ENCODE measurements around the gene AXDND1.

DNA sequence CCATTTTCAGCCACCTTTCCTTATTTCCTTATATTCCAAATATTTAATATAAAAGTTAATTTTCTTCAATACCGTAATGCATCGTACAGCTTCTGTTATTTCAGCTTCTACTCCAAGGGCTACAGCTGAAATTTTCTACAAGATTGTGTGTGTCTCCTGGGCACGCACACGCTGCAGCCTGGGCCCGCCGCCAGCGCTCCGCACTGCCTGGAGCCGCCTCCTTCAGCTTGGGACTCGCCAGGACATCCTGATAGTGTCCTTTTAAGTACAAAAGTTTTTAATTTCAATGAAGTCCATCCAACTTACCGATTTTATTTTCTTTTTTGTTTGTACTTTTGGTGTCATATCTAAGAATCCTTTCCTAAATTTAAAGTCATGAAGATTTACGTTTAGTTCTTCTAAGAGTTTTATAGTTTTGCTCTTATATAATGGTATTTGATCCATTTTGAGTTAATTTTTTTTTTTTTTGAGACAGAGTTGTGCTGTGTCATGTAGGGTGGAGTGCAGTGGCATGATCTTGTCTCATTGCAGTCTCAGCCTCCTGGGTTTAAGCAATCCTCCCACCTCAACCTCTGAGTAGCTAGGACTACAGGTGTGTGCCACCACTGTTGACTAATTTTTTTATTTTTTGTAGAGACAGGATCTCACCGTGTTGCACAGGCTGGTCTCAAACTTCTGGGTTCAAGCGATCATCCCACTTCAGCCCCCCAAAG lies 82.8 kb downstream of the AXDND1 start:
- no peak for TF ChIP-seq EZH2 (IDR thresholded peaks at IDR 0.05; ENCODE audit: low read depth)
- TF ChIP-seq, protein P1, sequence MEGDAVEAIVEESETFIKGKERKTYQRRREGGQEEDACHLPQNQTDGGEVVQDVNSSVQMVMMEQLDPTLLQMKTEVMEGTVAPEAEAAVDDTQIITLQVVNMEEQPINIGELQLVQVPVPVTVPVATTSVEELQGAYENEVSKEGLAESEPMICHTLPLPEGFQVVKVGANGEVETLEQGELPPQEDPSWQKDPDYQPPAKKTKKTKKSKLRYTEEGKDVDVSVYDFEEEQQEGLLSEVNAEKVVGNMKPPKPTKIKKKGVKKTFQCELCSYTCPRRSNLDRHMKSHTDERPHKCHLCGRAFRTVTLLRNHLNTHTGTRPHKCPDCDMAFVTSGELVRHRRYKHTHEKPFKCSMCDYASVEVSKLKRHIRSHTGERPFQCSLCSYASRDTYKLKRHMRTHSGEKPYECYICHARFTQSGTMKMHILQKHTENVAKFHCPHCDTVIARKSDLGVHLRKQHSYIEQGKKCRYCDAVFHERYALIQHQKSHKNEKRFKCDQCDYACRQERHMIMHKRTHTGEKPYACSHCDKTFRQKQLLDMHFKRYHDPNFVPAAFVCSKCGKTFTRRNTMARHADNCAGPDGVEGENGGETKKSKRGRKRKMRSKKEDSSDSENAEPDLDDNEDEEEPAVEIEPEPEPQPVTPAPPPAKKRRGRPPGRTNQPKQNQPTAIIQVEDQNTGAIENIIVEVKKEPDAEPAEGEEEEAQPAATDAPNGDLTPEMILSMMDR (conservative IDR thresholded peaks at IDR 0.05), result no peak

All from PC-9 (cell line).